Measurements from ENCODE around the gene MYH6. TPM values are rescaled to one million over a fixed set of nuclear protein-coding genes. Genes with fewer than 3 reads are reported as not detected.
"Not testable (repeated sequence)": the region's sequence is repeated elsewhere in the genome, so short reads cannot be mapped to it uniquely, and the experiment has no call there.

The MYH6 gene
- total and polyA plus RNA-seq, 8 donors: 0.03 to 1.5 (median 0.05) TPM; not detected in 3

DNA sequence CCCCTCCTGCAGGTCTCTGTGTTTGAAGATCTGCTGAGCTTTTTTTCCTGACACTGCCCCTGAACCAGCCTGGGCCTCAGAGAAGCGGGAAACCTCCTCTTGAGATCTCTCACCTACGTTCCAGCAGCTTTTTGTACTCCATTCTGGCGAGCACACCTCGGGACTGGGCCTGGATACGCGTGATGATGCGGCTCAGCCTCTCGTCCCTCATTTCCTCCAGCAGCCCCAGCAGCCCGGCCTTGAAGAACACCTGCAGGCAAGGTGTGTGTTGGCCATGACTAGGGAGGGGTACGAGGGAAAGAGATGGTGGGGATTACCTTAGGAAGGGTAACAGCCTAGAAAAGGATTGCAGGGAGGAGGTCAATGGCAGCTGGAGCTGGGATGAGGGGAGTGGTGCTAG lies 17.1 kb upstream of the MYH6 start:
- no peaks in the 10 kb centered on the region for H3K36me3 ChIP-seq
- DNase-seq (no peak), ATAC-seq (no peak)
- peaks cover 0 to 11% of the 10 kb centered on the region in 2 donors for H3K27me3 ChIP-seq
- no peaks in the 10 kb centered on the region for H3K4me1 ChIP-seq
- H3K9me3 ChIP-seq: no peaks in the 10 kb centered on the region
- H3K4me3 ChIP-seq: no peak overlapping the region
- no peak overlapping the region for H3K27ac ChIP-seq
- intact Hi-C loops (cut with DNase I): no loop called here
- TF ChIP-seq, protein P1, sequence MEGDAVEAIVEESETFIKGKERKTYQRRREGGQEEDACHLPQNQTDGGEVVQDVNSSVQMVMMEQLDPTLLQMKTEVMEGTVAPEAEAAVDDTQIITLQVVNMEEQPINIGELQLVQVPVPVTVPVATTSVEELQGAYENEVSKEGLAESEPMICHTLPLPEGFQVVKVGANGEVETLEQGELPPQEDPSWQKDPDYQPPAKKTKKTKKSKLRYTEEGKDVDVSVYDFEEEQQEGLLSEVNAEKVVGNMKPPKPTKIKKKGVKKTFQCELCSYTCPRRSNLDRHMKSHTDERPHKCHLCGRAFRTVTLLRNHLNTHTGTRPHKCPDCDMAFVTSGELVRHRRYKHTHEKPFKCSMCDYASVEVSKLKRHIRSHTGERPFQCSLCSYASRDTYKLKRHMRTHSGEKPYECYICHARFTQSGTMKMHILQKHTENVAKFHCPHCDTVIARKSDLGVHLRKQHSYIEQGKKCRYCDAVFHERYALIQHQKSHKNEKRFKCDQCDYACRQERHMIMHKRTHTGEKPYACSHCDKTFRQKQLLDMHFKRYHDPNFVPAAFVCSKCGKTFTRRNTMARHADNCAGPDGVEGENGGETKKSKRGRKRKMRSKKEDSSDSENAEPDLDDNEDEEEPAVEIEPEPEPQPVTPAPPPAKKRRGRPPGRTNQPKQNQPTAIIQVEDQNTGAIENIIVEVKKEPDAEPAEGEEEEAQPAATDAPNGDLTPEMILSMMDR (IDR thresholded peaks at IDR 0.05): no peak

- no peak for ATAC-seq
- H3K9me3 ChIP-seq: no peaks in the 10 kb centered on the region
- peaks cover 0 to 6% of the 10 kb centered on the region in 2 donors for H3K27me3 ChIP-seq
- TF ChIP-seq, protein P1 (IDR thresholded peaks at IDR 0.05): no peak
- no peaks in the 10 kb centered on the region for H3K4me1 ChIP-seq
- intact Hi-C loops (cut with DNase I): no loop called here
- no peak for DNase-seq
- no peaks in the 10 kb centered on the region for H3K36me3 ChIP-seq
- no peak overlapping the region for H3K27ac ChIP-seq
- H3K4me3 ChIP-seq: no peak overlapping the region
Observed at GRCh38 chr14:23423657-23424056, 15.6 kb upstream of the MYH6 start.

- no peak for ATAC-seq
- no peak for DNase-seq
- Histone ChIP-seq H3K27ac (no peak overlapping the region), H3K4me1 (no peaks in the 10 kb centered on the region), H3K9me3 (no peaks in the 10 kb centered on the region), H3K27me3 (peaks cover 0 to 9% of the 10 kb centered on the region in 2 donors), H3K4me3 (no peak overlapping the region), H3K36me3 (no peaks in the 10 kb centered on the region)
- intact Hi-C loops (cut with DNase I): no loop called here
- TF ChIP-seq, protein P1 (IDR thresholded peaks at IDR 0.05): no peak
Observed at GRCh38 chr14:23421594-23421993, 13.5 kb upstream of the MYH6 start.

DNA sequence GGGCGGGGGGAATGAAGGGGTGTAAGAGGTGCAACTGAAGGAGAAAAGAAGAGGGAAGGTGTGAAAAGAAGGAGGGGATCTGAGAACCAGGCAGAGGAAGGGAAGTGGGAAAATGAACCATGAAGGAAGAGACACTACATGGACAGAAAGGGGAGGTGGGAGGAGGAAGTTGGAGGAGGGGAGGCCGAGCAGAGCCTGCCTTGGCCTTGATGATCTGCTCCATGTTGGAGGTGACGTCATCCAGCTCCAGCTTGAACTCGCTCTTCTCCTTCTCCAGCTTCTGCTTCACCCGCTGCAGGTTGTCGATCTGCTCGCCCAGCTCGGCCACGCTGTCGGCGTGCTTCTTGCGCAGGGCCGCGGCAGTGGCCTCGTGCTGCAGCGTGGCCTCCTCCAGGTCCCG lies 11.6 kb upstream of the MYH6 start:
- intact Hi-C loops (cut with DNase I); H3K4me1 ChIP-seq; H3K27ac ChIP-seq; H3K9me3 ChIP-seq; H3K27me3 ChIP-seq; H3K36me3 ChIP-seq; ATAC-seq; H3K4me3 ChIP-seq; DNase-seq: not testable (repeated sequence)

DNA sequence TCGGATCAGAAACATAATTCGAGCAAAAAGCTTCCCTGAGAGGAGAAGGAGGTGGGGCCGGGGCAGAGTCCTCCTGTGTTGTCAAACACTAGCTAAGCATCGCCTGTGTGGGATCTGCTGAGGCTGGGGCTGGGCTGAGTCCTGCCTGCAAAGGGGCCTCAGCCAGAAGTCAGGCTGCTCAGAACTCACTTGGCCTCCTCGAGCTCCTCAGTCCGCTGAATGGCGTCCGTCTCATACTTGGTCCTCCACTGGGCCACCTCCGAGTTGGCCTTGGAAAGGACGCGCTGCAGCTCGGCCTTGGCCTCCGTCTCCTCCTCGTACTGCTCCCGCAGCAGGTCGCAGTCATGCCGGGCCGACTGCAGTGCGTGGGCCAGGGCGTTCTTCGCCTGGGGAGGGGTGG lies 9.9 kb upstream of the MYH6 start:
- no peaks in the 10 kb centered on the region for H3K36me3 ChIP-seq
- ATAC-seq (no peak), DNase-seq (peak in 1 of 4 donors; percentile 74)
- intact Hi-C loops (cut with DNase I): no loop called here
- H3K27ac ChIP-seq: no peak overlapping the region
- H3K4me1 ChIP-seq: no peaks in the 10 kb centered on the region
- no peaks in the 10 kb centered on the region for H3K9me3 ChIP-seq
- H3K27me3 ChIP-seq: peaks cover 0 to 9% of the 10 kb centered on the region in 2 donors
- no peak overlapping the region for H3K4me3 ChIP-seq
- TF ChIP-seq, protein P1 (IDR thresholded peaks at IDR 0.05): no peak

GRCh38 chr14:23417269-23417668 lies 9.2 kb upstream of the MYH6 start:
- DNase-seq: peak in 1 of 4 donors; percentile 60
- H3K4me3 ChIP-seq; ATAC-seq; H3K36me3 ChIP-seq; H3K27ac ChIP-seq; H3K4me1 ChIP-seq; H3K27me3 ChIP-seq; H3K9me3 ChIP-seq; intact Hi-C loops (cut with DNase I): not testable (repeated sequence)
